ENCODE measurements around the gene HLA-DQA2.
A peak's percentile ranks its signal among the peaks of the same experiment; 100 is the strongest.
"Not testable (repeated sequence)": the region's sequence is repeated elsewhere in the genome, so short reads cannot be mapped to it uniquely, and the experiment has no call there.

HLA-DQA2 gene

GRCh38 chr6:32775071-32775470 is 33.9 kb downstream of the HLA-DQA2 start:
- no peak for DNase-seq

- no peak for DNase-seq
Measured at GRCh38 chr6:32779036-32779435, 37.8 kb downstream of the HLA-DQA2 start.

DNA sequence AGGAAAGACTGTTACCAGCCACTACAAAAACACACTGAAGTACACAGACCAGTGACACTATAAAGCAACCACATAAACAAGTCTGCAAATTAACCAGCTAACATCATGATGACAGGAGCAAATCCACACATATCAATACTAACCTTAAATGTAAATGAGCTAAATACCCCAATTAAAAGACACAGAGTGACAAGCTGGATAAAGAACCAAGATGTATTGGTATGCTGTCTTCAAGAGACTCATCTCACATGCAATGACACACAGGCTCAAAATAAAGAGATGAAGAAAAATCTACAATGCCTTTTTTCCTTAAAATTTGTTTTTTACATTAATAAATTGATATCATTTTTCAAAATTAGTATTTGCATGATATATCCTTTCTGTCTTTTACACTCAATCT is 41.7 kb downstream of the HLA-DQA2 start:
- not testable (repeated sequence) for DNase-seq

- peak in 21 of 58 donors; percentile 0 to 52 (median 9) for DNase-seq
Measured at GRCh38 chr6:32785781-32786533, 44.8 kb downstream of the HLA-DQA2 start.

DNA sequence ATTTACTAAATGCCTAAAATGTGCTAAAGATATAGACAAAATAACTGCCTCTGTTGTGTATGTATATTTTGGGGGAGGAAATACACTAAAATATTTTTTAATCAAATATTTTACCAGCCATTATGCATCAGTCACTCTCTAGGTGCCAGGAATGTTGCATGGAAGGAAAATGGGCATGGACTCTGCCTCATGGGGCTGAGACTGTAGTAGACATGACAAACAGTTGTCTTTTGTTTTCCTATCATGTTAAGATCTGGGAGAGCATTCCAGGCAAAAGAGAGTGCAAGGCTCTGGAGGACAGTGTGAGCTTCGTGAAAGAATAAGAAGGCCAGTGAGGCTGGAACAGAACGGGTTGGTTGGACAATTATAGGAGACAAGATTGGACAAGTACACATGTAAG is 49.1 kb downstream of the HLA-DQA2 start:
- no peak for DNase-seq

GRCh38 chr6:32792901-32793435 is 51.8 kb downstream of the HLA-DQA2 start:
- DNase-seq: no peak

GRCh38 chr6:32794510-32794909 is 53.3 kb downstream of the HLA-DQA2 start:
- peak in 1 of 58 donors; percentile 0 for DNase-seq

Data from anterior cingulate cortex (tissue), 58 donors.